ENCODE results near the gene ALOXE3.
A peak's percentile ranks its signal among the peaks of the same experiment; 100 is the strongest.

GRCh38 chr17:8163978-8164814 is 45.9 kb upstream of the ALOXE3 start:
- TF ChIP-seq REST (IDR thresholded peaks at IDR 0.05; ENCODE audit: insufficient read depth in 1 of 2, low read depth in 2 of 2, low read length in 2 of 2) = 0 out of 4 replicates have a peak, but pooled peaks of 1 of the 2 experiments have one; percentile 31
- TF ChIP-seq FOXP2 (optimal IDR thresholded peaks at IDR 0.05; ENCODE audit: borderline replicate concordance, extremely low read depth, extremely low read length, insufficient read depth) = peak; percentile 78
- peak; percentile 48; the same call in 1 of the 2 replicates for TF ChIP-seq POLR2AphosphoS5 (IDR thresholded peaks at IDR 0.05; ENCODE audit: low read depth, low read length)
- peak; percentile 35; the same call in 1 of the 2 replicates for TF ChIP-seq TAF1 (IDR thresholded peaks at IDR 0.05; ENCODE audit: borderline replicate concordance, insufficient read depth, low read length)
- TF ChIP-seq SIN3A (IDR thresholded peaks at IDR 0.05; ENCODE audit: borderline replicate concordance, insufficient read depth, low read length) = no peak; the same call in 1 of the 2 replicates

Measured in PFSK-1 (cell line).